A549 (cell line): Measurements from ENCODE around the gene ATP10A. TPM values are rescaled to one million over a fixed set of nuclear protein-coding genes. Genes with fewer than 3 reads are reported as not detected.
"Not testable (repeated sequence)": the region's sequence is repeated elsewhere in the genome, so short reads cannot be mapped to it uniquely, and the experiment has no call there.

ENCODE experiments used
- ATAC-seq, 2 experiments: fragments of 200-7000 bp in 1 of 2; fragments of >200 bp in 1 of 2; cut with Nextera tagmentation in 1 of 2; cut with Tn5 transposase in 1 of 2; 3 replicates each; pipeline versions ENCODE4 v1.8.0 to v1.9.1; 2018 to 2020; ENCODE audit warnings: mild to moderate bottlenecking in 1 of 2, moderate library complexity in 1 of 2
- CTCF ChIA-PET: fragments of 300-600 bp; sonication (Branson Sonifier 250); formaldehyde crosslinking; extraction: SDS; loops from one replicate; lab custom pipeline; 2021; ENCODE audit warnings: antibody characterized with exemption, inconsistent platforms; lab: Yijun Ruan, JAX
- POLR2A ChIA-PET: fragments of 350-600 bp; formaldehyde crosslinking; extraction: SDS; loops from one replicate; lab custom pipeline; 2021; ENCODE audit warnings: antibody characterized with exemption, inconsistent platforms; lab: Yijun Ruan, JAX
- DNase-seq, 2 experiments: peaks; one replicate each; pipeline versions ENCODE4 v3.0.0 to v3.0.0-alpha.2; 2011 to 2016; ENCODE audit warnings: low read depth in 1 of 2, low spot score in 1 of 2
- FAIRE-seq: peaks from 2 replicates; lab custom pipeline; 2011; peaks lifted over from hg19 to GRCh38; lab: Jason Lieb, UNC
- H3K27ac ChIP-seq, 2 experiments: fragments of >200 bp; sonication (Bioruptor Twin); formaldehyde crosslinking; 3 replicates each; pipeline ENCODE4 v1.5.1; 2016 to 2017
- H3K4me1 ChIP-seq: fragments of >200 bp; sonication (Bioruptor Twin); formaldehyde crosslinking; 3 replicates; pipeline ENCODE4 v1.6.1; 2016
- H3K4me2 ChIP-seq: fragments of >200 bp; sonication (Bioruptor Twin); formaldehyde crosslinking; 3 replicates; pipeline ENCODE4 v1.6.1; 2016
- H3K4me3 ChIP-seq: fragments of >200 bp; sonication (Bioruptor Twin); formaldehyde crosslinking; 3 replicates; pipeline ENCODE4 v1.5.1; 2016
- H3K9me3 ChIP-seq: fragments of >200 bp; sonication (Bioruptor Twin); formaldehyde crosslinking; 3 replicates; pipeline ENCODE4 v1.6.1; 2016
- BHLHE40 ChIP-seq: IDR thresholded peaks from 2 replicates; pipeline ENCODE4 v1.6.1; 2012; ENCODE audit warnings: low read depth, low read length, inconsistent platforms
- CBX8 ChIP-seq: fragments of 200-600 bp; sonication (generic); IDR thresholded peaks from 2 replicates; pipeline ENCODE4 v1.6.1; 2016
- CHD2 ChIP-seq: fragments of 150-350 bp; IDR thresholded peaks from 2 replicates; pipeline ENCODE4 v1.6.1; 2014; ENCODE audit warnings: low read length; ENCODE audit not compliant: partially characterized antibody
- E2F6 ChIP-seq: IDR thresholded peaks from 2 replicates; pipeline ENCODE4 v1.6.1; 2012; ENCODE audit warnings: low read depth, borderline replicate concordance
- FOSL2 ChIP-seq, 2 experiments: fragments of 450-650 bp in 1 of 2; fragments of >200 bp in 1 of 2; sonication (Bioruptor Twin) in 1 of 2; formaldehyde crosslinking; IDR thresholded peaks; 2 replicates each; pipeline versions ENCODE4 v1.5.0 to v1.6.1; 2016 to 2020; ENCODE audit warnings: mild to moderate bottlenecking in 1 of 2, moderate library complexity in 1 of 2
- FOXS1 ChIP-seq: fragments of 250-450 bp; sonication (Bioruptor Pico); IDR thresholded peaks from 2 replicates; pipeline ENCODE4 v1.5.0; 2020; ENCODE audit warnings: mild to moderate bottlenecking, moderate library complexity
- HOXA7 ChIP-seq: fragments of 250-450 bp; sonication (Bioruptor Pico); IDR thresholded peaks from 2 replicates; pipeline ENCODE4 v1.5.0; 2020; ENCODE audit warnings: mild to moderate bottlenecking, moderate library complexity
- KDM1A ChIP-seq: fragments of 200-600 bp; sonication (generic); IDR thresholded peaks from 2 replicates; pipeline ENCODE4 v1.6.1; 2016; ENCODE audit warnings: low read depth, mild to moderate bottlenecking
- MAZ ChIP-seq: fragments of 150-350 bp; IDR thresholded peaks from 2 replicates; pipeline ENCODE4 v1.6.1; 2014; ENCODE audit warnings: antibody characterized with exemption, low read depth, low read length, borderline replicate concordance
- MYC ChIP-seq: IDR thresholded peaks from 2 replicates; pipeline ENCODE4 v1.6.1; 2012; ENCODE audit warnings: mild to moderate bottlenecking, inconsistent platforms, low read length, improper control_type of control experiment, borderline replicate concordance
- NFE2L2 ChIP-seq: fragments of 150-350 bp; conservative IDR thresholded peaks from 2 replicates; pipeline ENCODE4 v1.6.1; 2014; ENCODE audit warnings: low read length
- NR3C1 ChIP-seq: fragments of >200 bp; sonication (Bioruptor Twin); formaldehyde crosslinking; IDR thresholded peaks from 3 replicates; pipeline ENCODE4 v1.6.1; 2017
- PHF8 ChIP-seq: fragments of 200-600 bp; sonication (generic); IDR thresholded peaks from 2 replicates; pipeline ENCODE4 v1.6.1; 2016; ENCODE audit warnings: low read depth, mild to moderate bottlenecking, antibody characterized with exemption, moderate library complexity, borderline replicate concordance
- POLR2AphosphoS2 ChIP-seq: conservative IDR thresholded peaks from 2 replicates; pipeline ENCODE4 v1.6.1; 2012; ENCODE audit warnings: low read length, improper control_type of control experiment, inconsistent platforms
- RAD21 ChIP-seq, 2 experiments: fragments of >200 bp in 1 of 2; sonication (Bioruptor Twin) in 1 of 2; formaldehyde crosslinking in 1 of 2; IDR thresholded peaks in 1 of 2; conservative IDR thresholded peaks in 1 of 2; 2 replicates in 1 of 2; 3 replicates in 1 of 2; pipeline ENCODE4 v1.6.1; 2012 to 2018; ENCODE audit warnings: inconsistent platforms in 1 of 2
- SREBF2 ChIP-seq: fragments of 450-650 bp; IDR thresholded peaks from 2 replicates; pipeline ENCODE4 v1.6.1; 2014; ENCODE audit warnings: mild to moderate bottlenecking, moderate library complexity
- TP53 ChIP-seq: fragments of 250-450 bp; sonication (Bioruptor Pico); IDR thresholded peaks from 2 replicates; pipeline ENCODE4 v1.5.0; 2021; ENCODE audit warnings: mild to moderate bottlenecking, moderate library complexity
- USF2 ChIP-seq: fragments of 450-650 bp; IDR thresholded peaks from 2 replicates; pipeline ENCODE4 v1.6.1; 2014; ENCODE audit warnings: antibody characterized with exemption
- ZFP36 ChIP-seq: fragments of 450-650 bp; IDR thresholded peaks from 2 replicates; pipeline ENCODE4 v1.6.1; 2014; ENCODE audit warnings: borderline replicate concordance; ENCODE audit not compliant: partially characterized antibody
- ZNF302 ChIP-seq: fragments of 250-450 bp; sonication (Bioruptor Pico); IDR thresholded peaks from 2 replicates; pipeline ENCODE4 v1.9.0; 2021; ENCODE audit warnings: inconsistent platforms, mild to moderate bottlenecking, moderate library complexity
- WGBS: methylation state at CpG from one replicate; pipeline ENCODE4 v1.1.6; 2017; ENCODE audit errors: missing lambda C conversion rate; 5-methylcytosine and 5-hydroxymethylcytosine counted together
- polyA plus RNA-seq, 4 experiments: library from polyadenylated mRNA; depleted of rRNA in 3 of 4; stranded (reverse); fragments of >200 nt; fragmentation: RNase III in 1 of 4; extraction: RNeasy Plus Mini Kit Qiagen cat#74134 plus additional on column Dnase treatment in 1 of 4; gene quantifications; 2 replicates in 3 of 4; 3 replicates in 1 of 4; pipeline ENCODE4 v1.2.3, GENCODE V29; 2011 to 2017

ATP10A gene
- polyA plus RNA-seq, 2 of the 4 experiments (the other 2 are of a cell fraction) = 5.9 to 7.6 TPM

- POLR2A ChIA-PET = no interaction called here
- no peak for FAIRE-seq
- WGBS = 100% methylated on average over 2 of the region's 13 CpGs
Measured at GRCh38 chr15:25858952-25859760, 4.0 kb downstream of the ATP10A start.

GRCh38 chr15:25856059-25856458 lies 7.1 kb downstream of the ATP10A start:
- DNase-seq, H3K27ac ChIP-seq, FAIRE-seq, H3K4me3 ChIP-seq, POLR2A ChIA-PET, H3K4me2 ChIP-seq, ATAC-seq, H3K9me3 ChIP-seq: not testable (repeated sequence)
- CTCF ChIA-PET = interaction anchor here (0.6 kb wide), 1 partner anchor 78 kb away, joined by 3 read pairs; no protein-coding TSS in a partner anchor
- peaks cover 56% of the 10 kb centered on the region for H3K4me1 ChIP-seq
- WGBS = 79% methylated on average over 5 of the region's 5 CpGs

More at GRCh38 chr15:25858952-25859760, 4.0 kb downstream of the ATP10A start:
- no peak for ATAC-seq
- CTCF ChIA-PET = interaction anchor here (0.9 to 1.3 kb wide), 2 partner anchors 75 to 76 kb away, joined by 3 to 5 read pairs; no protein-coding TSS in a partner anchor
- H3K9me3 ChIP-seq = no peaks in the 10 kb centered on the region
- no peak for TF ChIP-seq CHD2
- no peak for TF ChIP-seq KDM1A
- no peak for TF ChIP-seq ZFP36
- no peak for TF ChIP-seq SREBF2
- TF ChIP-seq POLR2AphosphoS2 = no peak
- TF ChIP-seq BHLHE40 = no peak
- TF ChIP-seq NR3C1 = no peak
- no peak for TF ChIP-seq MAZ
- no peak for TF ChIP-seq FOSL2 (IDR thresholded peaks at IDR 0.05)
- TF ChIP-seq FOSL2 (CRISPR knock-in tag; IDR thresholded peaks at IDR 0.05) = no peak
- no peak for TF ChIP-seq E2F6
- TF ChIP-seq USF2 = no peak
- TF ChIP-seq NFE2L2 = no peak
- TF ChIP-seq PHF8 = no peak
- TF ChIP-seq TP53 (CRISPR knock-in tag) = no peak
- TF ChIP-seq HOXA7 (CRISPR knock-in tag) = no peak
- no peak for TF ChIP-seq FOXS1 (CRISPR knock-in tag)
- TF ChIP-seq CBX8 = no peak
- no peak for TF ChIP-seq ZNF302 (CRISPR knock-in tag)
- TF ChIP-seq MYC = no peak
- peak overlapping the region; percentile 78 for H3K4me2 ChIP-seq
- no peak overlapping the region for H3K4me3 ChIP-seq
- no peak for DNase-seq
- H3K4me1 ChIP-seq = peaks cover 42% of the 10 kb centered on the region
- H3K27ac ChIP-seq = peak overlapping the region; percentile 40 to 96; a peak in 4 of 6 replicates

GRCh38 chr15:25852661-25853524 lies 10.2 kb downstream of the ATP10A start:
- no peak for FAIRE-seq
- Histone ChIP-seq H3K4me1 (peaks cover 53% of the 10 kb centered on the region), H3K4me2 (no peak overlapping the region), H3K27ac (peak overlapping the region in 1 of 2 experiments; percentile 98; a peak in 3 of 6 replicates), H3K9me3 (no peaks in the 10 kb centered on the region), H3K4me3 (no peak overlapping the region)
- ATAC-seq = no peak
- 39% methylated on average over 4 of the region's 4 CpGs for WGBS
- ChIA-PET CTCF (interaction anchor here (2.5 kb wide), 1 partner anchor 81 kb away, joined by 11 read pairs; no protein-coding TSS in a partner anchor), POLR2A (no interaction called here)
- DNase-seq = peak in 1 of 2 experiments; percentile 10
- no peak for TF ChIP-seq NFE2L2
- TF ChIP-seq RAD21 (conservative IDR thresholded peaks at IDR 0.05 in 1 of 2, IDR thresholded peaks at IDR 0.05 in 1 of 2) = no peak
